Measurements from ENCODE around the gene NEMP1.

DNA sequence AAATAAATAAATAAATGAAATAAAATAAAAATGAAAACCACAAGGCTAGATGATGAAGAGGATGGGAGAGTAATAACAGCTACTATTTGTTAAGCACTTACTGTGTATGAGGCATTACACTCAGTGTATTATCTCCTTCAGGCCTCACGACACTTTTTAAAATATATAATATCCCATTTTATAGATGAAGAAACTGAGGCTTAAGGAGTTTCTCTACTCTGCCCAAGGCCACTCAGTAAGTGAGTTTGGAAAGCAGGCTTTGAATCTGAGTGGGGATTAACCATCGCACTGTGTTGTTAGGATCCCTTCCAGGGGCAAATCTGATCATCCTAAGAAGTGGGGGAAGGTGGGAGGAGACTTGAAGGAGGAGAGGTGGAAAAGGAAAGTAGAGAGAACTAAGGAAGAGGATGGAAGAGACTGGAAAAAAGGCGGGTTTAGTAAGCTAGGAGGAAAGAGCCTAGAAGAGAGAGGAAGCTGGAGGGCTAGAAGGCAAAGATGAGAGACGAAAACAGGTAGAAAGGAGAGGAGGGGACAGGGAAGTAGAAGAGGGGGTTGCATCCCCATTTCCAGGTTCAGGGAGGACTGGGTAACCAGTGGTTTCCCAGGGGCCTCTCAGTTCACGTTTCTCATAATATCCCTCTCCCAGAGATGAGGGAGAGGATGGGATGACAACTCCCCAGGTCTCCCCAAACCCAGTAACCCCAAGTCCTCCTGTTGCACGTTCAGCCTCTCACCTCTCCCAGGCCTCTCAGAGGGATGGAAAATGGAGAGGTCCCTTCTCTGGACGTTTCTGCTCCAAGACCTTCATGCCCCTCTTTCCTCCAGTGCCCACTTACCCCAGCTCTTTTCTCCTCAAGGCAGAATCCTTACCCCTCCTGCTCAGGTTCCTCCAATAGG lies 30.9 kb upstream of the NEMP1 start:
- TF ChIP-seq CTCF (conservative IDR thresholded peaks at IDR 0.05; ENCODE audit: low read length) (no peak), EZH2phosphoT487 (IDR thresholded peaks at IDR 0.05; ENCODE audit: borderline replicate concordance) (no peak)
